ENCODE results near the gene CYP3A5.
"Not testable (repeated sequence)": the region's sequence is repeated elsewhere in the genome, so short reads cannot be mapped to it uniquely, and the experiment has no call there.

CYP3A5 gene

GRCh38 chr7:99667179-99667578, 12.6 kb downstream of the CYP3A5 start:
- no peak overlapping the region for H3K4me3 ChIP-seq (ENCODE audit: low read depth, low read length, poor library complexity, severe bottlenecking)
- no peaks in the 10 kb centered on the region for H3K9me3 ChIP-seq (ENCODE audit: low read length)
- no peak overlapping the region for H2AFZ ChIP-seq (ENCODE audit: low read length)
- no peaks in the 10 kb centered on the region for H3K9me2 ChIP-seq (ENCODE audit: low read depth, low read length)
- H3K36me3 ChIP-seq (ENCODE audit: insufficient read depth, low read length), result no peaks in the 10 kb centered on the region
- no peaks in the 10 kb centered on the region for H3K79me2 ChIP-seq (ENCODE audit: insufficient read depth, low read length)
- H3F3A ChIP-seq (ENCODE audit: insufficient read depth, low read length), result no peaks in the 10 kb centered on the region
- no peaks in the 10 kb centered on the region for H3K27me3 ChIP-seq (ENCODE audit: insufficient read depth, low read length)
- no peaks in the 10 kb centered on the region for H3K4me1 ChIP-seq (ENCODE audit: insufficient read depth, low read length, severe bottlenecking)
- H4K20me1 ChIP-seq (ENCODE audit: insufficient read depth, low read length), result no peaks in the 10 kb centered on the region
- H3K27ac ChIP-seq (ENCODE audit: low read depth, low read length, poor library complexity, severe bottlenecking), result no peak overlapping the region
- no peak for TF ChIP-seq CTCF (IDR thresholded peaks at IDR 0.05; ENCODE audit: low read length)
- no peak for TF ChIP-seq EZH2 (IDR thresholded peaks at IDR 0.05; ENCODE audit: borderline replicate concordance, low read length)
- no peak overlapping the region for H3K9ac ChIP-seq (ENCODE audit: low read length)
- H3K4me2 ChIP-seq (ENCODE audit: low read length), result no peak overlapping the region

- H3K4me1 ChIP-seq (ENCODE audit: insufficient read depth, low read length, severe bottlenecking), result no peaks in the 10 kb centered on the region
- H3K79me2 ChIP-seq (ENCODE audit: insufficient read depth, low read length), result no peaks in the 10 kb centered on the region
- H3K4me3 ChIP-seq (ENCODE audit: low read depth, low read length, poor library complexity, severe bottlenecking), result no peak overlapping the region
- no peaks in the 10 kb centered on the region for H3F3A ChIP-seq (ENCODE audit: insufficient read depth, low read length)
- no peak for TF ChIP-seq EZH2 (IDR thresholded peaks at IDR 0.05; ENCODE audit: borderline replicate concordance, low read length)
- no peak for TF ChIP-seq CTCF (IDR thresholded peaks at IDR 0.05; ENCODE audit: low read length)
- no peaks in the 10 kb centered on the region for H4K20me1 ChIP-seq (ENCODE audit: insufficient read depth, low read length)
- no peaks in the 10 kb centered on the region for H3K27me3 ChIP-seq (ENCODE audit: insufficient read depth, low read length)
- H3K27ac ChIP-seq (ENCODE audit: low read depth, low read length, poor library complexity, severe bottlenecking), result no peak overlapping the region
- H3K9me3 ChIP-seq (ENCODE audit: low read length), result no peaks in the 10 kb centered on the region
- no peaks in the 10 kb centered on the region for H3K36me3 ChIP-seq (ENCODE audit: insufficient read depth, low read length)
- H3K9ac ChIP-seq (ENCODE audit: low read length), result no peak overlapping the region
- no peaks in the 10 kb centered on the region for H3K9me2 ChIP-seq (ENCODE audit: low read depth, low read length)
- H2AFZ ChIP-seq (ENCODE audit: low read length), result no peak overlapping the region
- no peak overlapping the region for H3K4me2 ChIP-seq (ENCODE audit: low read length)
Measured at GRCh38 chr7:99666013-99666395, 13.8 kb downstream of the CYP3A5 start.

GRCh38 chr7:99665312-99666012, 14.3 kb downstream of the CYP3A5 start:
- Histone ChIP-seq H3K36me3 (ENCODE audit: insufficient read depth, low read length) (no peaks in the 10 kb centered on the region), H4K20me1 (ENCODE audit: insufficient read depth, low read length) (no peaks in the 10 kb centered on the region), H3F3A (ENCODE audit: insufficient read depth, low read length) (no peaks in the 10 kb centered on the region), H3K9me2 (ENCODE audit: low read depth, low read length) (no peaks in the 10 kb centered on the region), H2AFZ (ENCODE audit: low read length) (no peak overlapping the region), H3K9ac (ENCODE audit: low read length) (no peak overlapping the region), H3K4me2 (ENCODE audit: low read length) (no peak overlapping the region), H3K79me2 (ENCODE audit: insufficient read depth, low read length) (no peaks in the 10 kb centered on the region), H3K9me3 (ENCODE audit: low read length) (no peaks in the 10 kb centered on the region), H3K27ac (ENCODE audit: low read depth, low read length, poor library complexity, severe bottlenecking) (no peak overlapping the region), H3K4me1 (ENCODE audit: insufficient read depth, low read length, severe bottlenecking) (no peaks in the 10 kb centered on the region), H3K27me3 (ENCODE audit: insufficient read depth, low read length) (no peaks in the 10 kb centered on the region), H3K4me3 (ENCODE audit: low read depth, low read length, poor library complexity, severe bottlenecking) (no peak overlapping the region)
- TF ChIP-seq EZH2 (IDR thresholded peaks at IDR 0.05; ENCODE audit: borderline replicate concordance, low read length) (no peak), CTCF (IDR thresholded peaks at IDR 0.05; ENCODE audit: low read length) (no peak)

GRCh38 chr7:99657879-99658278, 21.9 kb downstream of the CYP3A5 start:
- not testable (repeated sequence) for H3K4me1 ChIP-seq (ENCODE audit: insufficient read depth, low read length, severe bottlenecking); H3K9ac ChIP-seq (ENCODE audit: low read length); H3K4me2 ChIP-seq (ENCODE audit: low read length); H3K27me3 ChIP-seq (ENCODE audit: insufficient read depth, low read length); H3K9me3 ChIP-seq (ENCODE audit: low read length); H2AFZ ChIP-seq (ENCODE audit: low read length); H4K20me1 ChIP-seq (ENCODE audit: insufficient read depth, low read length); H3K27ac ChIP-seq (ENCODE audit: low read depth, low read length, poor library complexity, severe bottlenecking); H3K36me3 ChIP-seq (ENCODE audit: insufficient read depth, low read length); H3K4me3 ChIP-seq (ENCODE audit: low read depth, low read length, poor library complexity, severe bottlenecking); H3K79me2 ChIP-seq (ENCODE audit: insufficient read depth, low read length); H3F3A ChIP-seq (ENCODE audit: insufficient read depth, low read length); H3K9me2 ChIP-seq (ENCODE audit: low read depth, low read length)

GRCh38 chr7:99654626-99655025, 25.2 kb downstream of the CYP3A5 start:
- H3K4me3 ChIP-seq (ENCODE audit: low read depth, low read length, poor library complexity, severe bottlenecking); H2AFZ ChIP-seq (ENCODE audit: low read length); H3K9me2 ChIP-seq (ENCODE audit: low read depth, low read length); H3K9ac ChIP-seq (ENCODE audit: low read length); H3K36me3 ChIP-seq (ENCODE audit: insufficient read depth, low read length); H3K27me3 ChIP-seq (ENCODE audit: insufficient read depth, low read length); H4K20me1 ChIP-seq (ENCODE audit: insufficient read depth, low read length); H3K4me1 ChIP-seq (ENCODE audit: insufficient read depth, low read length, severe bottlenecking); H3K79me2 ChIP-seq (ENCODE audit: insufficient read depth, low read length); H3K4me2 ChIP-seq (ENCODE audit: low read length); H3F3A ChIP-seq (ENCODE audit: insufficient read depth, low read length); H3K9me3 ChIP-seq (ENCODE audit: low read length); H3K27ac ChIP-seq (ENCODE audit: low read depth, low read length, poor library complexity, severe bottlenecking): not testable (repeated sequence)

Measured in OCI-LY1 (cell line).